C4-2B (cell line): ENCODE measurements around the gene GPBAR1.
"Not testable (repeated sequence)": the region's sequence is repeated elsewhere in the genome, so short reads cannot be mapped to it uniquely, and the experiment has no call there.

ENCODE experiments used
- ZFX ChIP-seq: fragments of 450-650 bp; IDR thresholded peaks from 2 replicates; pipeline ENCODE4 v1.6.1; 2017
- TF ChIP-seq, protein P1 (sequence below): fragments of 450-650 bp; conservative IDR thresholded peaks from 2 replicates; pipeline ENCODE4 v1.5.1; 2017; ENCODE audit warnings: mild to moderate bottlenecking

DNA sequence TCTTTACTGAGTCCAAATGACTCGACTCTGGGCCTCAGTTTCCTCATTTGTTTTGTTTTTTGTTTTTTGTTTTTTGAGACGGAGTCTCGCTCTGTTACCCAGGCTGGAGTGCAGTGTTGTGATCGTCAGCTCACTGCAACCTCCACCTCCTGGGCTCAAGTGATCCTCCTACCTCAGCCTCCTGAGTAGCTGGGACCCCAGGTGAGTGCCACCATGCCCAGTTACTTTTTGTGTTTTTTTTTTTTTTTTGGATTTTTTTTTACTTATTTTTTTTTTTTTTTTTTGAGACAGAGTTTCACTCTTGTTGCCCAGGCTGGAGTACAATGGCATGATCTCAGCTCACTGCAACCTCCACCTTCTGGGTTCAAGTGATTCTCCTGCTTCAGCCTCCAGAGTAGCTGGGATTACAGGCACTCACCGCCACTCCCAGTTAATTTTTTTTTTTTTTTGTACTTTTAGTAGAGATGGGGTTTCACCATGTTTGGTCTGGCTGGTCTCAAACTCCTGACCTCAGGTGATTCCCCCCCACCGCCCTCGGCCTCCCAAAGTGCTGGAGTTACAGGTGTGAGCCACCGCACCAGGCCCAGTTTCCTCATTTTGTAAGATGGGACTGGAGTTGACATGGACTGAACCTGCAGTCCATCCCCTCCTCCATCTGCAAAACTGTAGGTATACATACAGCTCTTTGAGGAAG lies 12.5 kb downstream of the GPBAR1 start:
- TF ChIP-seq, protein P1, sequence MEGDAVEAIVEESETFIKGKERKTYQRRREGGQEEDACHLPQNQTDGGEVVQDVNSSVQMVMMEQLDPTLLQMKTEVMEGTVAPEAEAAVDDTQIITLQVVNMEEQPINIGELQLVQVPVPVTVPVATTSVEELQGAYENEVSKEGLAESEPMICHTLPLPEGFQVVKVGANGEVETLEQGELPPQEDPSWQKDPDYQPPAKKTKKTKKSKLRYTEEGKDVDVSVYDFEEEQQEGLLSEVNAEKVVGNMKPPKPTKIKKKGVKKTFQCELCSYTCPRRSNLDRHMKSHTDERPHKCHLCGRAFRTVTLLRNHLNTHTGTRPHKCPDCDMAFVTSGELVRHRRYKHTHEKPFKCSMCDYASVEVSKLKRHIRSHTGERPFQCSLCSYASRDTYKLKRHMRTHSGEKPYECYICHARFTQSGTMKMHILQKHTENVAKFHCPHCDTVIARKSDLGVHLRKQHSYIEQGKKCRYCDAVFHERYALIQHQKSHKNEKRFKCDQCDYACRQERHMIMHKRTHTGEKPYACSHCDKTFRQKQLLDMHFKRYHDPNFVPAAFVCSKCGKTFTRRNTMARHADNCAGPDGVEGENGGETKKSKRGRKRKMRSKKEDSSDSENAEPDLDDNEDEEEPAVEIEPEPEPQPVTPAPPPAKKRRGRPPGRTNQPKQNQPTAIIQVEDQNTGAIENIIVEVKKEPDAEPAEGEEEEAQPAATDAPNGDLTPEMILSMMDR, result not testable (repeated sequence)
- not testable (repeated sequence) for TF ChIP-seq ZFX
